ENCODE measurements around the gene PAQR7. TPM values are rescaled to one million over a fixed set of nuclear protein-coding genes. Genes with fewer than 3 reads are reported as not detected.

Gene PAQR7
- total and polyA plus RNA-seq, 11 donors: 1.1 to 5.7 (median 2.0) TPM

- H3K36me3 ChIP-seq: peaks cover 0 to 98% (median 86%) of the 10 kb centered on the region in 9 donors
- intact Hi-C loops (cut with DNase I): loop anchor here in 2 of 10 donors (10.0 kb wide), 2 partner anchors 46 to 166 kb away; partner anchors contain the start of genes PAFAH2 (in 2 of the 2) and PAQR7 (in 1 of the 2)
- no peaks in the 10 kb centered on the region for H3K27me3 ChIP-seq
- no peak for TF ChIP-seq CTCF (IDR thresholded peaks at IDR 0.05)
- TF ChIP-seq POLR2A (IDR thresholded peaks at IDR 0.05): no peak
- H3K4me1 ChIP-seq: peaks cover 0 to 28% (median 3%) of the 10 kb centered on the region in 12 donors
- H3K9me3 ChIP-seq: no peaks in the 10 kb centered on the region
- ATAC-seq (peak in 3 of 4 donors; percentile 41 to 61 (median 42)), DNase-seq (no peak)
- no peak overlapping the region for H3K4me3 ChIP-seq
- 31 to 40% (median 34%) methylated on average over 1 of the region's 1 CpG for WGBS, 4 donors
- no peak overlapping the region for H3K27ac ChIP-seq
These were observed 46.5 kb downstream of the PAQR7 start for GRCh38 chr1:25829046-25829445.

- Histone ChIP-seq H3K27ac (no peak overlapping the region), H3K36me3 (peaks cover 0 to 98% (median 85%) of the 10 kb centered on the region in 9 donors), H3K4me3 (no peak overlapping the region), H3K9me3 (no peaks in the 10 kb centered on the region), H3K4me1 (peaks cover 0 to 33% (median 5%) of the 10 kb centered on the region in 12 donors), H3K27me3 (no peaks in the 10 kb centered on the region)
- TF ChIP-seq POLR2A (IDR thresholded peaks at IDR 0.05) (no peak), CTCF (IDR thresholded peaks at IDR 0.05) (no peak)
- intact Hi-C loops (cut with DNase I): loop anchor here in 2 of 10 donors (10.0 kb wide), 2 partner anchors 46 to 166 kb away; partner anchors contain the start of genes PAFAH2 (in 2 of the 2) and PAQR7 (in 1 of the 2)
- ATAC-seq (no peak), DNase-seq (no peak)
- 59 to 67% (median 62%) methylated on average over 3 of the region's 3 CpGs for WGBS, 4 donors
These were observed 47.0 kb downstream of the PAQR7 start for GRCh38 chr1:25828491-25828890.

- H3K36me3 ChIP-seq: peaks cover 0 to 81% (median 66%) of the 10 kb centered on the region in 9 donors
- peaks cover 0 to 50% (median 12%) of the 10 kb centered on the region in 12 donors for H3K4me1 ChIP-seq
- DNase-seq: no peak
- WGBS, 4 donors: 92 to 99% (median 95%) methylated on average over 7 to 10 of the region's 10 CpGs
- no peak overlapping the region for H3K4me3 ChIP-seq
- ATAC-seq: no peak
- H3K9me3 ChIP-seq: no peaks in the 10 kb centered on the region
- no peaks in the 10 kb centered on the region for H3K27me3 ChIP-seq
- no peak overlapping the region for H3K27ac ChIP-seq
- intact Hi-C loops (cut with DNase I): loop anchor here in 2 of 10 donors (10.0 kb wide), 2 partner anchors 48 to 168 kb away; partner anchors contain the start of genes PAFAH2 (in 2 of the 2) and PAQR7 (in 1 of the 2)
- TF ChIP-seq POLR2A (IDR thresholded peaks at IDR 0.05): no peak
- TF ChIP-seq CTCF (IDR thresholded peaks at IDR 0.05): no peak
These were observed 48.9 kb downstream of the PAQR7 start for GRCh38 chr1:25826571-25826970.

- H3K27ac ChIP-seq: peak overlapping the region in 4 of 12 donors; percentile 0 to 49 (median 20)
- no peaks in the 10 kb centered on the region for H3K27me3 ChIP-seq
- DNase-seq: no peak
- H3K9me3 ChIP-seq: no peaks in the 10 kb centered on the region
- intact Hi-C loops (cut with DNase I): loop anchor here in 2 of 10 donors (10.0 kb wide), 2 partner anchors 49 to 169 kb away; partner anchors contain the start of genes PAFAH2 (in 2 of the 2) and PAQR7 (in 1 of the 2)
- H3K4me3 ChIP-seq: no peak overlapping the region
- ATAC-seq: no peak
- peaks cover 0 to 71% (median 56%) of the 10 kb centered on the region in 9 donors for H3K36me3 ChIP-seq
- TF ChIP-seq CTCF (IDR thresholded peaks at IDR 0.05) (no peak), POLR2A (IDR thresholded peaks at IDR 0.05) (no peak)
- H3K4me1 ChIP-seq: peaks cover 0 to 59% (median 20%) of the 10 kb centered on the region in 12 donors
- 85 to 97% (median 93%) methylated on average over 2 of the region's 2 CpGs for WGBS, 4 donors
These were observed 49.9 kb downstream of the PAQR7 start for GRCh38 chr1:25825605-25826004.

Data from heart left ventricle (tissue), 16 donors.